ENCODE data around the gene FAM117A.

- TF ChIP-seq, protein P1, sequence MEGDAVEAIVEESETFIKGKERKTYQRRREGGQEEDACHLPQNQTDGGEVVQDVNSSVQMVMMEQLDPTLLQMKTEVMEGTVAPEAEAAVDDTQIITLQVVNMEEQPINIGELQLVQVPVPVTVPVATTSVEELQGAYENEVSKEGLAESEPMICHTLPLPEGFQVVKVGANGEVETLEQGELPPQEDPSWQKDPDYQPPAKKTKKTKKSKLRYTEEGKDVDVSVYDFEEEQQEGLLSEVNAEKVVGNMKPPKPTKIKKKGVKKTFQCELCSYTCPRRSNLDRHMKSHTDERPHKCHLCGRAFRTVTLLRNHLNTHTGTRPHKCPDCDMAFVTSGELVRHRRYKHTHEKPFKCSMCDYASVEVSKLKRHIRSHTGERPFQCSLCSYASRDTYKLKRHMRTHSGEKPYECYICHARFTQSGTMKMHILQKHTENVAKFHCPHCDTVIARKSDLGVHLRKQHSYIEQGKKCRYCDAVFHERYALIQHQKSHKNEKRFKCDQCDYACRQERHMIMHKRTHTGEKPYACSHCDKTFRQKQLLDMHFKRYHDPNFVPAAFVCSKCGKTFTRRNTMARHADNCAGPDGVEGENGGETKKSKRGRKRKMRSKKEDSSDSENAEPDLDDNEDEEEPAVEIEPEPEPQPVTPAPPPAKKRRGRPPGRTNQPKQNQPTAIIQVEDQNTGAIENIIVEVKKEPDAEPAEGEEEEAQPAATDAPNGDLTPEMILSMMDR (IDR thresholded peaks at IDR 0.05) = no peak
- TF ChIP-seq POLR2AphosphoS5 (IDR thresholded peaks at IDR 0.05) = no peak
These were observed 67.6 kb downstream of the FAM117A start for GRCh38 chr17:49696233-49696761.
